Nephron progenitor cell (in vitro differentiated cells): ENCODE results near the gene HSD11B1.

Experiments
- DNase-seq: peaks from one replicate; pipeline ENCODE4 v3.0.0; 2021
- H3K27ac Mint-ChIP-seq: 2 replicates; pipeline ENCODE4 v1.8.0; 2021; ENCODE audit warnings: mild to moderate bottlenecking, moderate library complexity, mixed read lengths
- H3K27me3 Mint-ChIP-seq: 2 replicates; pipeline ENCODE4 v1.8.0; 2021; ENCODE audit warnings: mild to moderate bottlenecking, low read depth, mixed read lengths; ENCODE audit not compliant: poor library complexity
- H3K36me3 Mint-ChIP-seq: 2 replicates; pipeline ENCODE4 v1.8.0; 2021; ENCODE audit warnings: low read depth, mixed read lengths
- H3K4me1 Mint-ChIP-seq: 2 replicates; pipeline ENCODE4 v1.8.0; 2021; ENCODE audit warnings: mixed read lengths
- H3K4me3 Mint-ChIP-seq: 2 replicates; pipeline ENCODE4 v1.8.0; 2021; ENCODE audit warnings: mild to moderate bottlenecking, moderate library complexity, mixed read lengths
- H3K9me3 Mint-ChIP-seq: 2 replicates; pipeline ENCODE4 v1.8.0; 2021; ENCODE audit warnings: mild to moderate bottlenecking, moderate library complexity, mixed read lengths
- CTCF ChIP-seq: fragments of 200-600 bp; sonication (generic); IDR thresholded peaks from 2 replicates; pipeline ENCODE4 v1.5.0; 2021; ENCODE audit warnings: antibody characterized with exemption

Gene HSD11B1

GRCh38 chr1:209775678-209776077 is 71.0 kb downstream of the HSD11B1 start:
- Mint-ChIP-seq H3K4me1 (peaks cover 4% of the 10 kb centered on the region), H3K36me3 (no peaks in the 10 kb centered on the region), H3K4me3 (no peak overlapping the region), H3K9me3 (no peaks in the 10 kb centered on the region), H3K27ac (no peak overlapping the region), H3K27me3 (peaks cover 20% of the 10 kb centered on the region)
- no peak for DNase-seq
- no peak for TF ChIP-seq CTCF

- no peak for TF ChIP-seq CTCF
- Mint-ChIP-seq H3K4me3 (no peak overlapping the region), H3K27ac (no peak overlapping the region), H3K27me3 (peaks cover 24% of the 10 kb centered on the region), H3K9me3 (no peaks in the 10 kb centered on the region), H3K36me3 (peaks cover 9% of the 10 kb centered on the region), H3K4me1 (peaks cover 4% of the 10 kb centered on the region)
- no peak for DNase-seq
Measured at GRCh38 chr1:209777587-209777986, 72.9 kb downstream of the HSD11B1 start.

- TF ChIP-seq CTCF: no peak
- Mint-ChIP-seq H3K27me3 (peaks cover 26% of the 10 kb centered on the region), H3K36me3 (peaks cover 12% of the 10 kb centered on the region), H3K4me1 (peaks cover 4% of the 10 kb centered on the region), H3K4me3 (no peak overlapping the region), H3K27ac (no peak overlapping the region), H3K9me3 (no peaks in the 10 kb centered on the region)
- no peak for DNase-seq
Measured at GRCh38 chr1:209778102-209778501, 73.5 kb downstream of the HSD11B1 start.

GRCh38 chr1:209780268-209780667 is 75.6 kb downstream of the HSD11B1 start:
- Mint-ChIP-seq H3K27me3 (peaks cover 22% of the 10 kb centered on the region), H3K4me3 (no peak overlapping the region), H3K9me3 (peaks cover 7% of the 10 kb centered on the region), H3K36me3 (peaks cover 19% of the 10 kb centered on the region), H3K4me1 (peaks cover 21% of the 10 kb centered on the region), H3K27ac (peak overlapping the region; percentile 25)
- no peak for TF ChIP-seq CTCF
- DNase-seq: no peak

- Mint-ChIP-seq H3K4me1 (peaks cover 21% of the 10 kb centered on the region), H3K36me3 (peaks cover 22% of the 10 kb centered on the region), H3K4me3 (peak overlapping the region; percentile 91), H3K9me3 (peaks cover 15% of the 10 kb centered on the region), H3K27me3 (peaks cover 50% of the 10 kb centered on the region), H3K27ac (no peak overlapping the region)
- no peak for TF ChIP-seq CTCF
- DNase-seq: no peak
Measured at GRCh38 chr1:209783386-209783785, 78.7 kb downstream of the HSD11B1 start.
